ENCODE data around the gene RFT1.

RFT1 gene

GRCh38 chr3:53113293-53114010 lies 16.8 kb downstream of the RFT1 start:
- no peak overlapping the region for H3K4me3 ChIP-seq (replicated peaks; ENCODE audit: low read depth, low read length)
- no peak for DNase-seq (ENCODE audit: low read depth)
- TF ChIP-seq CTCF (IDR thresholded peaks at IDR 0.05; ENCODE audit: low read length, missing control alignments), result no peak

GRCh38 chr3:53111822-53112221 lies 18.4 kb downstream of the RFT1 start:
- TF ChIP-seq CTCF (IDR thresholded peaks at IDR 0.05; ENCODE audit: low read length, missing control alignments), result no peak
- DNase-seq (ENCODE audit: low read depth), result no peak
- H3K4me3 ChIP-seq (replicated peaks; ENCODE audit: low read depth, low read length), result no peak overlapping the region

GRCh38 chr3:53109891-53110771 lies 20.1 kb downstream of the RFT1 start:
- DNase-seq (ENCODE audit: low read depth), result peak; percentile 95

GRCh38 chr3:53109190-53109589 lies 21.0 kb downstream of the RFT1 start:
- DNase-seq (ENCODE audit: low read depth), result peak; percentile 76
- no peak overlapping the region for H3K4me3 ChIP-seq (replicated peaks; ENCODE audit: low read depth, low read length)
- no peak for TF ChIP-seq CTCF (IDR thresholded peaks at IDR 0.05; ENCODE audit: low read length, missing control alignments)

More at GRCh38 chr3:53109891-53110771, 20.1 kb downstream of the RFT1 start:
- H3K4me3 ChIP-seq (replicated peaks; ENCODE audit: low read depth, low read length), result no peak overlapping the region
- TF ChIP-seq CTCF (IDR thresholded peaks at IDR 0.05; ENCODE audit: low read length, missing control alignments), result peak; percentile 96

GRCh38 chr3:53104762-53105161 lies 25.5 kb downstream of the RFT1 start:
- DNase-seq (ENCODE audit: low read depth), result no peak
- TF ChIP-seq CTCF (IDR thresholded peaks at IDR 0.05; ENCODE audit: low read length, missing control alignments), result no peak
- H3K4me3 ChIP-seq (replicated peaks; ENCODE audit: low read depth, low read length), result no peak overlapping the region

GRCh38 chr3:53103397-53104296 lies 26.6 kb downstream of the RFT1 start:
- TF ChIP-seq CTCF (IDR thresholded peaks at IDR 0.05; ENCODE audit: low read length, missing control alignments), result no peak

More at GRCh38 chr3:53103397-53104296, 26.6 kb downstream of the RFT1 start:
- DNase-seq (ENCODE audit: low read depth), result peak; percentile 51
- no peak overlapping the region for H3K4me3 ChIP-seq (replicated peaks; ENCODE audit: low read depth, low read length)

All from fibroblast of pulmonary artery (primary cell).